T47D (cell line): ENCODE measurements around the gene BEND7.

Experiments used
- DNase-seq, 2 experiments: peaks; one replicate each; pipeline versions ENCODE4 v3.0.0 to v3.0.0-alpha.2; 2011 to 2012; ENCODE audit warnings: low read depth in 1 of 2, low spot score in 1 of 2
- JUND ChIP-seq: IDR thresholded peaks from 2 replicates; pipeline ENCODE4 v1.6.1; 2012; ENCODE audit warnings: low read depth
- in situ Hi-C: cut with HindIII; loops from 2 replicates; pipeline ENCODE4 v1.10.0; 2016; ENCODE audit warnings: low sequenced_read_pairs, low pct_unique_long_range_greater_than_20kb

Gene BEND7

GRCh38 chr10:13399236-13399635 lies 129.6 kb downstream of the BEND7 start:
- no peak for DNase-seq
- TF ChIP-seq JUND = no peak
- in situ Hi-C loops = no loop called here

GRCh38 chr10:13397052-13397451 lies 131.8 kb downstream of the BEND7 start:
- in situ Hi-C loops = no loop called here

GRCh38 chr10:13396369-13396768 lies 132.4 kb downstream of the BEND7 start:
- no peak for DNase-seq
- in situ Hi-C loops = no loop called here

More at GRCh38 chr10:13397052-13397451, 131.8 kb downstream of the BEND7 start:
- TF ChIP-seq JUND = no peak
- no peak for DNase-seq

GRCh38 chr10:13395540-13395939 lies 133.3 kb downstream of the BEND7 start:
- no peak for DNase-seq
- no peak for TF ChIP-seq JUND
- in situ Hi-C loops = no loop called here

More at GRCh38 chr10:13396369-13396768, 132.4 kb downstream of the BEND7 start:
- no peak for TF ChIP-seq JUND

GRCh38 chr10:13393640-13394039 lies 135.2 kb downstream of the BEND7 start:
- TF ChIP-seq JUND = no peak
- in situ Hi-C loops = no loop called here

GRCh38 chr10:13392701-13393100 lies 136.1 kb downstream of the BEND7 start:
- DNase-seq = no peak
- in situ Hi-C loops = no loop called here
- no peak for TF ChIP-seq JUND

More at GRCh38 chr10:13393640-13394039, 135.2 kb downstream of the BEND7 start:
- no peak for DNase-seq
